Fibroblast of mammary gland (primary cell): ENCODE measurements around the gene MMRN2.
A peak's percentile ranks its signal among the peaks of the same experiment; 100 is the strongest.
"Not testable (repeated sequence)": the region's sequence is repeated elsewhere in the genome, so short reads cannot be mapped to it uniquely, and the experiment has no call there.

Experiments used
- DNase-seq: peaks from one replicate; pipeline ENCODE4 v3.0.0-alpha.2; 2010; ENCODE audit warnings: low read depth
- H3K4me3 ChIP-seq: 2 replicates; pipeline ENCODE4 v1.5.1; 2011; ENCODE audit warnings: low read depth, mild to moderate bottlenecking, low read length, moderate library complexity; ENCODE audit not compliant: control insufficient read depth
- TF ChIP-seq, protein P1 (sequence below): conservative IDR thresholded peaks from 2 replicates; pipeline ENCODE4 v1.5.1; 2011; ENCODE audit warnings: low read depth, low read length, inconsistent platforms; ENCODE audit not compliant: control insufficient read depth, insufficient read depth

The MMRN2 gene

GRCh38 chr10:86981716-86982115 lies 24.3 kb upstream of the MMRN2 start:
- no peak for DNase-seq
- TF ChIP-seq, protein P1, sequence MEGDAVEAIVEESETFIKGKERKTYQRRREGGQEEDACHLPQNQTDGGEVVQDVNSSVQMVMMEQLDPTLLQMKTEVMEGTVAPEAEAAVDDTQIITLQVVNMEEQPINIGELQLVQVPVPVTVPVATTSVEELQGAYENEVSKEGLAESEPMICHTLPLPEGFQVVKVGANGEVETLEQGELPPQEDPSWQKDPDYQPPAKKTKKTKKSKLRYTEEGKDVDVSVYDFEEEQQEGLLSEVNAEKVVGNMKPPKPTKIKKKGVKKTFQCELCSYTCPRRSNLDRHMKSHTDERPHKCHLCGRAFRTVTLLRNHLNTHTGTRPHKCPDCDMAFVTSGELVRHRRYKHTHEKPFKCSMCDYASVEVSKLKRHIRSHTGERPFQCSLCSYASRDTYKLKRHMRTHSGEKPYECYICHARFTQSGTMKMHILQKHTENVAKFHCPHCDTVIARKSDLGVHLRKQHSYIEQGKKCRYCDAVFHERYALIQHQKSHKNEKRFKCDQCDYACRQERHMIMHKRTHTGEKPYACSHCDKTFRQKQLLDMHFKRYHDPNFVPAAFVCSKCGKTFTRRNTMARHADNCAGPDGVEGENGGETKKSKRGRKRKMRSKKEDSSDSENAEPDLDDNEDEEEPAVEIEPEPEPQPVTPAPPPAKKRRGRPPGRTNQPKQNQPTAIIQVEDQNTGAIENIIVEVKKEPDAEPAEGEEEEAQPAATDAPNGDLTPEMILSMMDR = no peak
- H3K4me3 ChIP-seq = no peak overlapping the region

DNA sequence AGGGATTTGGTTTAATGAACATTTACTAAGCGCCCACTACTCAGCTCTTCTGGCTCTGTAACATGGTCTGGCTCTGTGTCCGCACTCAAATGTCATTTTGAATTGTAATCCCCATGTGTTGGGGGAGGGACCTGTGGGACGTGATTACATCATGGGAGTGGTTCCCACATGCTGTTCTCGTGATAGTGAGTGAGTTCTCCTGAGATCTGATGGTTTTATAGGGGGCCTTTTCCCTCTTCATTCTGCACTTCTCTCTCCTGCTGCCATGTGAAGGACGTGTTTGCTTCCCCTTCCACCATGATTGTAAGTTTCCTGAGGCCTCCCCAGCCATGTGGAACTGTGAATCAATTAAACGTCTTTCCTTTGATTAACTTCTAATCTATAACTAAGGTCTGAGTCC lies 23.6 kb upstream of the MMRN2 start:
- not testable (repeated sequence) for H3K4me3 ChIP-seq, DNase-seq

- H3K4me3 ChIP-seq = no peak overlapping the region
- DNase-seq = peak; percentile 62
- TF ChIP-seq, protein P1 = no peak
Measured at GRCh38 chr10:86979977-86980448, 22.6 kb upstream of the MMRN2 start.

DNA sequence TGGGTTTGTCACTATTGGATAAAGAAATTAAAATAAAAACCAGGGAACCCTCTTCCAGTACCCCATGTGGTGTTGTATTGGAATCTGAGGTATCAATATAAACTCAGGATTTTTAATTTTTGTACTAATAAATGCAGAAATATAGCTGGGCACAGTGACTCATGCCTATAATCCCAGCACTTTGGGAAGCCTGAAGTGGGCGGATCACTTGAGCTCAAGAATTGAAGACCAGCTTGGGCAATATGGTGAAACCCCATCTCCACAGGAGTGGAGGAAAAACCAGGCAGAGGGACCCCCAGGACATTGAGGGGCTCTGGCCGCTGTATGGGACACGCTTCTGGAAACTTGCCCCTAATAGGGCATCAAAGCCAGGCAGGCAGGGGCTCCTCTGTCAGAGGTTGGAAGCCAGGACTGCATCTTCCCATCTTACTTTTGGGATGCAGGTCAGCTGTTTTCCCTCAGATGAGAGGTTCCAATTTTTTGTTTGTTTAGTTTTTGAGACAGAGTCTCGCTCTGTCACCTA lies 21.9 kb upstream of the MMRN2 start:
- DNase-seq = peak; percentile 31
- no peak overlapping the region for H3K4me3 ChIP-seq
- TF ChIP-seq, protein P1 = no peak

- not testable (repeated sequence) for H3K4me3 ChIP-seq, DNase-seq
Measured at GRCh38 chr10:86978457-86978856, 21.0 kb upstream of the MMRN2 start.

GRCh38 chr10:86976362-86977056 lies 19.1 kb upstream of the MMRN2 start:
- TF ChIP-seq, protein P1 = no peak
- no peak for DNase-seq
- H3K4me3 ChIP-seq = no peak overlapping the region

DNA sequence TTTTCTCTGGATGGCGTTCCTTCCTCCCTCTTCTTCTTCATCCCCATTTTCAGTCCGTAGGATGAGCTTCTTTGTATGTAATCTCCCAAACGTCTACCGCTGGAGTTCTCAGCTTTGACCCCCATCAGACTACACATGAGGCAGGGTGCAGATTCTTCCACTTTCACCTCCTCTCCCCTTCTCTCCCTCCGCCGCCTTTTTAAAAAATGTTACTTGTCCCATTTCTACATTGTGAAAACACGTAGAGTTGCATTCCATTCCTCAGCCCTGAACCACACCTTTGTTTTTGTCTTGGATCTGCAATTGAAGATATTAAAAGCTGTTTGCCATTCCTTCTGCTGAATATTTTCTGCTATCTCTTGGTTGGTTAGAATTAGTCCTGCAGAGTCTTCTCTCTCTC lies 17.1 kb upstream of the MMRN2 start:
- TF ChIP-seq, protein P1 = no peak
- DNase-seq = no peak
- H3K4me3 ChIP-seq = no peak overlapping the region
